HG02571 (cell line): ENCODE data around the gene ADM5.
"Not testable (repeated sequence)": the region's sequence is repeated elsewhere in the genome, so short reads cannot be mapped to it uniquely, and the experiment has no call there.

ENCODE experiments used
- ATAC-seq: cut with Tn5 transposase; IDR thresholded peaks from one replicate; pipeline ENCODE4 v1.9.1; 2021; ENCODE audit warnings: mild to moderate bottlenecking, moderate library complexity; ENCODE audit not compliant: unreplicated experiment

The ADM5 gene

GRCh38 chr19:49699364-49699763 is 10.0 kb downstream of the ADM5 start:
- no peak for ATAC-seq

- ATAC-seq: no peak
These were observed 11.2 kb downstream of the ADM5 start for GRCh38 chr19:49700563-49700962.

GRCh38 chr19:49701271-49701786 is 11.9 kb downstream of the ADM5 start:
- ATAC-seq: no peak

- ATAC-seq: no peak
These were observed 15.7 kb downstream of the ADM5 start for GRCh38 chr19:49704888-49705642.

- no peak for ATAC-seq
These were observed 16.5 kb downstream of the ADM5 start for GRCh38 chr19:49705919-49706318.

GRCh38 chr19:49710372-49710951 is 21.1 kb downstream of the ADM5 start:
- no peak for ATAC-seq

GRCh38 chr19:49712397-49712859 is 23.0 kb downstream of the ADM5 start:
- no peak for ATAC-seq

- no peak for ATAC-seq
These were observed 23.9 kb downstream of the ADM5 start for GRCh38 chr19:49713236-49713845.

GRCh38 chr19:49716154-49716553 is 26.8 kb downstream of the ADM5 start:
- no peak for ATAC-seq

- ATAC-seq: no peak
These were observed 29.1 kb downstream of the ADM5 start for GRCh38 chr19:49718511-49718910.

- no peak for ATAC-seq
These were observed 29.6 kb downstream of the ADM5 start for GRCh38 chr19:49718991-49719390.

- ATAC-seq: not testable (repeated sequence)
These were observed 30.0 kb downstream of the ADM5 start for GRCh38 chr19:49719420-49719819.

- ATAC-seq: no peak
These were observed 38.0 kb downstream of the ADM5 start for GRCh38 chr19:49727217-49728030.

GRCh38 chr19:49730166-49730565 is 40.8 kb downstream of the ADM5 start:
- ATAC-seq: no peak

GRCh38 chr19:49738268-49738667 is 48.9 kb downstream of the ADM5 start:
- ATAC-seq: no peak

GRCh38 chr19:49739098-49739497 is 49.7 kb downstream of the ADM5 start:
- no peak for ATAC-seq

- no peak for ATAC-seq
These were observed 50.5 kb downstream of the ADM5 start for GRCh38 chr19:49739933-49740332.
